Measurements from ENCODE around the gene NME7. TPM values are rescaled to one million over a fixed set of nuclear protein-coding genes. Genes with fewer than 3 reads are reported as not detected.

The NME7 gene
- total RNA-seq, 1 experiment from 2014 or later = 21.8 TPM

GRCh38 chr1:169184812-169185211, 182.8 kb downstream of the NME7 start:
- no peak for ATAC-seq
- no peaks in the 10 kb centered on the region for H3K4me1 ChIP-seq (ENCODE audit: control insufficient read depth in 1 of 2, insufficient read depth in 2 of 2, low read length in 2 of 2)
- no TSS peak for BruUV-seq (replicated peaks)
- no peak overlapping the region for H3K9ac ChIP-seq (ENCODE audit: low read length)
- intact Hi-C loops (cut with micrococcal nuclease) = no loop called here
- TF ChIP-seq ZNF274 (IDR thresholded peaks at IDR 0.05; ENCODE audit: low read depth, low read length) = no peak
- no peak for TF ChIP-seq POLR2AphosphoS5 (IDR thresholded peaks at IDR 0.05; ENCODE audit: low read depth, low read length)
- TF ChIP-seq, protein P1, sequence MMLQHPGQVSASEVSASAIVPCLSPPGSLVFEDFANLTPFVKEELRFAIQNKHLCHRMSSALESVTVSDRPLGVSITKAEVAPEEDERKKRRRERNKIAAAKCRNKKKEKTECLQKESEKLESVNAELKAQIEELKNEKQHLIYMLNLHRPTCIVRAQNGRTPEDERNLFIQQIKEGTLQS (IDR thresholded peaks at IDR 0.05) = no peak
- TF ChIP-seq ELF1 (IDR thresholded peaks at IDR 0.05; ENCODE audit: borderline replicate concordance, low read depth) = no peak
- TF ChIP-seq EGR1 (IDR thresholded peaks at IDR 0.05; ENCODE audit: low read depth) = no peak
- TF ChIP-seq FOSL1 (IDR thresholded peaks at IDR 0.05; ENCODE audit: low read depth) = no peak
- TF ChIP-seq POLR2A (IDR thresholded peaks at IDR 0.05; ENCODE audit: borderline replicate concordance, extremely low read depth, insufficient read depth, insufficient read length) = no peak
- no peak for TF ChIP-seq SIN3A (IDR thresholded peaks at IDR 0.05; ENCODE audit: low read depth)
- TF ChIP-seq RAD21 (IDR thresholded peaks at IDR 0.05; ENCODE audit: low read depth) = no peak
- TF ChIP-seq SRF (IDR thresholded peaks at IDR 0.05; ENCODE audit: low read depth) = no peak
- TF ChIP-seq EZH2 (IDR thresholded peaks at IDR 0.05) = no peak
- no peak for TF ChIP-seq ZBTB33 (IDR thresholded peaks at IDR 0.05; ENCODE audit: extremely low read depth, insufficient replicate concordance, low read length)
- no peak for TF ChIP-seq YY1 (IDR thresholded peaks at IDR 0.05; ENCODE audit: extremely low read depth, insufficient replicate concordance, low read depth, low read length)
- H3K9me2 ChIP-seq (ENCODE audit: insufficient read depth) = no peaks in the 10 kb centered on the region
- H2AFZ ChIP-seq (ENCODE audit: low read depth, low read length, poor library complexity, severe bottlenecking) = no peak overlapping the region
- DNase-seq (ENCODE audit: low read depth, low spot score) = no peak
- H3K79me2 ChIP-seq (ENCODE audit: insufficient read depth, low read length) = no peaks in the 10 kb centered on the region
- no peaks in the 10 kb centered on the region for H3K36me3 ChIP-seq (ENCODE audit: control insufficient read depth in 1 of 2, insufficient read depth in 2 of 2, low read length in 2 of 2)
- H3K27me3 ChIP-seq (ENCODE audit: insufficient read depth, low read length) = no peaks in the 10 kb centered on the region
- H3K4me2 ChIP-seq (ENCODE audit: low read length) = no peak overlapping the region
- no peaks in the 10 kb centered on the region for H4K20me1 ChIP-seq (ENCODE audit: insufficient read depth)
- RAD21 ChIA-PET (ENCODE audit: low non-redundant PET in 1 of 2, low total read pairs in 2 of 2, uncharacterized antibody in 2 of 2, unreplicated experiment in 2 of 2) = no interaction called here
- H3K9me3 ChIP-seq (ENCODE audit: control insufficient read depth in 1 of 2, insufficient read depth in 1 of 2, low read depth in 1 of 2, low read length in 2 of 2) = no peaks in the 10 kb centered on the region
- POLR2A ChIA-PET = no interaction called here
- no peak overlapping the region for H3K27ac ChIP-seq (ENCODE audit: low read depth, low read length)
- no peak overlapping the region for H3K4me3 ChIP-seq (replicated peaks in 1 of 2; ENCODE audit: low read depth in 1 of 2, low read length in 2 of 2)
- CTCF ChIA-PET = no interaction called here
